Measurements from ENCODE around the gene SOX12.

DNA sequence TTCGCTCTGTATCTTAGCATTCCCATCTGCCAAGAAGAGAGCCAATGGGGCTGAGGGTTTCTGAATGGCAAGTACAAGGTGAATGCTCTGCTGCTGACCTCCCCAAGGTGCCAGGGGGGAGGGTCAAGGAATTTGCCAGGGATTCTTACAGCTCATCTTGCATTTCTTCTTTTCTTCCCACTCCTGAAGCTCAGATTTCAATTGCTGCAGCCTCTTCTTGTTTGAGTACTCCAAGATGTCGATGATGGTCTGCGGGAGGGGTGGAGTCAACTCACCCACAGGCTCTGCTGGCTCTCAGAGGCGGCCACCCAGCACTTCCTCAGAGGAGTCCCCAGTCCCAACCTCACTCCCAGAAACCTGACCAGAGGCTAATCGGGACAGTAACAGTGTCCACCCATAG is 47.2 kb upstream of the SOX12 start:
- TF ChIP-seq TAF1 (IDR thresholded peaks at IDR 0.05; ENCODE audit: borderline replicate concordance, low read depth, low read length) (no peak), POLR2A (IDR thresholded peaks at IDR 0.05; ENCODE audit: low read depth, low read length) (no peak)
